ENCODE data around the gene IL4R. TPM values are rescaled to one million over a fixed set of nuclear protein-coding genes. Genes with fewer than 3 reads are reported as not detected.

Gene IL4R
- total and polyA plus RNA-seq, 2 of the 8 experiments (the other 6 are each of a cell fraction or from before 2014, with no cell fraction given) = 29.1 to 29.4 TPM

DNA sequence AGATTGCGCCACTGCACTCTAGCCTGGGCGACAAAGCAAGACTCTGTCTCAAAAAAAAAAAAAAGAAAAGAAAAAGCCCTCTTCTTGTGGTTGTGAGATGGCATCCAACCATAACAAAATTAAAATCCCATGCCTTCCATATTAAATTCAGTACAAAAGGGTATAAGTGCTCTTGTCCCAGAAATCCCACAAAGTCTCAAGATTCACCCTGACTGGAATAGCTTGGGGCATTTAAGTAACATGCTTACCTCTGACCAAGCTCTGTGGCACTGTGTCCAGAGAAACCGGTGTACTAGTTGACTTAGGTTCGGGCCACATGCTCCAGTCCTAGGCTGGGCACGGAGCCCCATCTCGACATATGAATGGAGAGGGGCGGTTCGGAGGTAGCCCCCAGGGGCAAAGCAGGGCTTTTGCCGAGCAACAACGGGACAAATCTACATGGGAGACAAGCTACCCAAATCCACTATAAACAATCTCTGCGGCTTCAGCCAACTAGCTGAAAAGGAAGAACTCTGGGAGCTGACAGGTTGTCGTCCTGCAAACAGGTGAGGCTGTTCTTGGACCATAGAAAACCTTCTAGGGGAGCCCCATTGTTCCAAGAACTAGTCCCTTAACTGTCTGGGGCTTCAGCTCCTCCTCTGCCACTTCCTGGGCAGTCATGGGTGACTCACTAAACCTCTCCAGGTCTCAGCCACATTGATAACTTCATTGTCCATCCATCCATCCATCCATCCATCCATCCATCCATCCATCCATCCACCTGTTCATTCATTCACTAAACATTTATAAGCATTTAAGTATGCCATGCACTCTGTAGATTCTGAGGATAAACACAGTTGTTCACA is 10.3 kb upstream of the IL4R start:
- H3K14ac ChIP-seq (ENCODE audit: insufficient read length) = no peak overlapping the region
- no peak overlapping the region for H3K4me2 ChIP-seq (ENCODE audit: insufficient read depth in 1 of 2, low read depth in 2 of 2, low read length in 2 of 2)
- no peak overlapping the region for H4K5ac ChIP-seq (ENCODE audit: insufficient read length, low read depth, low read length)
- peaks cover 0 to 2% (median 0%) of the 10 kb centered on the region in 4 experiments; a peak in 1 of 7 replicates for H3K4me1 ChIP-seq (replicated peaks in 1 of 4; ENCODE audit: control insufficient read depth in 3 of 4, insufficient read depth in 4 of 4, low read length in 3 of 4)
- no peak overlapping the region for H3K27ac ChIP-seq (ENCODE audit: low read depth, low read length)
- no peak overlapping the region for H4K8ac ChIP-seq (ENCODE audit: extremely low read depth, insufficient read depth, low read length)
- no peak overlapping the region for H3K4me3 ChIP-seq (ENCODE audit: extremely low read depth in 1 of 4, insufficient read depth in 2 of 4, low read depth in 3 of 4, low read length in 4 of 4)
- POLR2A ChIA-PET (ENCODE audit: partially characterized antibody) = interaction anchor here (0.7 to 0.8 kb wide), 3 partner anchors 12 to 31 kb away, joined by 3 to 5 read pairs (median 3); no protein-coding TSS in a partner anchor
- H2BK5ac ChIP-seq (ENCODE audit: low read depth, low read length) = no peak overlapping the region
- H3K79me2 ChIP-seq (ENCODE audit: control insufficient read depth in 1 of 2, insufficient read depth in 2 of 2, low read length in 2 of 2) = no peaks in the 10 kb centered on the region; a peak in 1 of 4 replicates
- DNase-seq (ENCODE audit: low read depth in 1 of 2, low spot score in 2 of 2) = no peak
- no peak for FAIRE-seq
- peaks cover 0 to 2% of the 10 kb centered on the region in 2 experiments for H4K20me1 ChIP-seq (replicated peaks in 1 of 2; ENCODE audit: control insufficient read depth in 1 of 2, insufficient read depth in 2 of 2, low read length in 2 of 2)
- no peak overlapping the region for H3K23ac ChIP-seq (ENCODE audit: insufficient read length)
- H2AFZ ChIP-seq (ENCODE audit: low read length) = no peak overlapping the region
- H3K18ac ChIP-seq (ENCODE audit: extremely low read depth, low read length) = no peak overlapping the region
- no peaks in the 10 kb centered on the region for H3K27me3 ChIP-seq (replicated peaks in 1 of 4; ENCODE audit: control insufficient read depth in 3 of 4, extremely low read depth in 1 of 4, insufficient read depth in 3 of 4, low read length in 3 of 4)
- H3K56ac ChIP-seq (replicated peaks; ENCODE audit: insufficient read length, low read depth, low read length) = no peak overlapping the region
- no peak overlapping the region for H3K4ac ChIP-seq (replicated peaks; ENCODE audit: insufficient read length, low read depth, low read length)
- no peak overlapping the region for H2BK120ac ChIP-seq (replicated peaks; ENCODE audit: low read depth, low read length)
- H3K36me3 ChIP-seq (ENCODE audit: control insufficient read depth in 2 of 4, insufficient read depth in 4 of 4, low read length in 3 of 4) = no peaks in the 10 kb centered on the region
- WGBS, 2 experiments (ENCODE audit: extremely low coverage in 1 of 2, insufficient coverage in 1 of 2, insufficient read length in 1 of 2, insufficient replicate concordance in 2 of 2, low coverage in 1 of 2, low lambda C conversion rate in 2 of 2, missing lambda C conversion rate in 1 of 2) = 85% methylated on average over 12 of the region's 12 CpGs; no CpG with 5 or more reads in 1 of the 2 experiments
- H3K9me3 ChIP-seq (ENCODE audit: insufficient read depth in 2 of 2, low read depth in 1 of 2, low read length in 1 of 2) = no peaks in the 10 kb centered on the region
- no peak overlapping the region for H2BK20ac ChIP-seq (ENCODE audit: low read length)
- H3K23me2 ChIP-seq (ENCODE audit: low read depth, low read length) = peaks cover 7% of the 10 kb centered on the region; the same call in 1 of the 2 replicates
- no peak overlapping the region for H2BK12ac ChIP-seq (ENCODE audit: low read depth, low read length)
- no peaks in the 10 kb centered on the region; the same call in 1 of the 2 replicates for H3K79me1 ChIP-seq (ENCODE audit: low read depth, low read length)
- CTCF ChIA-PET (ENCODE audit: partially characterized antibody) = interaction anchor here (1.0 to 1.7 kb wide), 7 partner anchors 10 to 72 kb away, joined by 3 to 7 read pairs (median 4); no protein-coding TSS in a partner anchor
- H2AK5ac ChIP-seq (ENCODE audit: low read depth, low read length) = no peak overlapping the region
- H2BK15ac ChIP-seq (ENCODE audit: low read length) = no peak overlapping the region
- no peak overlapping the region for H4K91ac ChIP-seq (replicated peaks; ENCODE audit: insufficient read length, low read length)
- no peak overlapping the region for H3K9ac ChIP-seq (replicated peaks in 1 of 4; ENCODE audit: extremely low read depth in 1 of 4, low read depth in 3 of 4, low read length in 3 of 4)
- TF ChIP-seq JUN (IDR thresholded peaks at IDR 0.05; ENCODE audit: low read depth, low read length) (no peak), ZNF274 (IDR thresholded peaks at IDR 0.05; ENCODE audit: borderline replicate concordance, extremely low read depth, low read length) (no peak), EP300 (IDR thresholded peaks at IDR 0.05; ENCODE audit: borderline replicate concordance in 1 of 2, low read depth in 2 of 2, low read length in 2 of 2) (no peak), PHF8 (conservative IDR thresholded peaks at IDR 0.05; ENCODE audit: low read depth, low read length) (no peak), HDAC2 (IDR thresholded peaks at IDR 0.05; ENCODE audit: borderline replicate concordance in 1 of 2, low read depth in 2 of 2, low read length in 2 of 2) (no peak), MAFK (IDR thresholded peaks at IDR 0.05; ENCODE audit: low read depth, low read length) (no peak), CTBP2 (IDR thresholded peaks at IDR 0.05; ENCODE audit: borderline replicate concordance, insufficient read depth, insufficient read length, low read length) (no peak), ASH2L (IDR thresholded peaks at IDR 0.05; ENCODE audit: low read length) (no peak), NRF1 (IDR thresholded peaks at IDR 0.05; ENCODE audit: low read depth, low read length) (no peak), KDM5A (IDR thresholded peaks at IDR 0.05; ENCODE audit: low read length) (no peak), JUND (IDR thresholded peaks at IDR 0.05; ENCODE audit: low read length) (no peak)

Data from H1 (cell line).